ENCODE measurements around the gene PCNX1.
"Not testable (repeated sequence)": the region's sequence is repeated elsewhere in the genome, so short reads cannot be mapped to it uniquely, and the experiment has no call there.

The PCNX1 gene

GRCh38 chr14:70907176-70907995 lies at the start of gene PCNX1:
Gene PCNX1, plus strand, starts transcription at chr14:70907459. Its CDS starts 392 bp downstream, at chr14:70907851.
- FAIRE-seq = no peak

GRCh38 chr14:70857496-70857890 lies 49.8 kb upstream of the PCNX1 start:
- FAIRE-seq = no peak

GRCh38 chr14:70858641-70859040 lies 48.6 kb upstream of the PCNX1 start:
- no peak for FAIRE-seq

GRCh38 chr14:70866992-70867391 lies 40.3 kb upstream of the PCNX1 start:
- FAIRE-seq = not testable (repeated sequence)

GRCh38 chr14:70871001-70871400 lies 36.3 kb upstream of the PCNX1 start:
- FAIRE-seq = no peak

- no peak for FAIRE-seq
These were observed 35.2 kb upstream of the PCNX1 start for GRCh38 chr14:70871863-70872677.

GRCh38 chr14:70872678-70873020 lies 34.6 kb upstream of the PCNX1 start:
- no peak for FAIRE-seq

- no peak for FAIRE-seq
These were observed 33.6 kb upstream of the PCNX1 start for GRCh38 chr14:70873627-70874026.

- not testable (repeated sequence) for FAIRE-seq
These were observed 31.3 kb upstream of the PCNX1 start for GRCh38 chr14:70875811-70876460.

GRCh38 chr14:70879448-70879847 lies 27.8 kb upstream of the PCNX1 start:
- no peak for FAIRE-seq

- not testable (repeated sequence) for FAIRE-seq
These were observed 26.4 kb upstream of the PCNX1 start for GRCh38 chr14:70880888-70881287.

- no peak for FAIRE-seq
These were observed 25.6 kb upstream of the PCNX1 start for GRCh38 chr14:70881549-70882177.

- FAIRE-seq = no peak
These were observed 24.3 kb upstream of the PCNX1 start for GRCh38 chr14:70882776-70883492.

GRCh38 chr14:70884595-70885342 lies 22.5 kb upstream of the PCNX1 start:
- FAIRE-seq = no peak

GRCh38 chr14:70885343-70886022 lies 21.8 kb upstream of the PCNX1 start:
- FAIRE-seq = no peak

GRCh38 chr14:70886421-70887206 lies 20.6 kb upstream of the PCNX1 start:
- FAIRE-seq = no peak

- no peak for FAIRE-seq
These were observed 20.0 kb upstream of the PCNX1 start for GRCh38 chr14:70887207-70887681.

GRCh38 chr14:70887737-70888499 lies 19.3 kb upstream of the PCNX1 start:
- FAIRE-seq = no peak

GRCh38 chr14:70888681-70889175 lies 18.5 kb upstream of the PCNX1 start:
- no peak for FAIRE-seq
